ENCODE results near the gene ZNF646. TPM values are rescaled to one million over a fixed set of nuclear protein-coding genes. Genes with fewer than 3 reads are reported as not detected.

The ZNF646 gene
- total and polyA plus RNA-seq, 2 of the 13 experiments (the other 11 are each of a cell fraction or from before 2014, with no cell fraction given) = 3.4 to 10.9 TPM

- TF ChIP-seq ZNF547 (CRISPR knock-in tag; IDR thresholded peaks at IDR 0.05) (peak; percentile 95), MZF1 (CRISPR knock-in tag; IDR thresholded peaks at IDR 0.05; ENCODE audit: borderline replicate concordance) (0 out of 2 replicates have a peak, but pooled peaks have one; percentile 66), NPAS2 (CRISPR knock-in tag; IDR thresholded peaks at IDR 0.05; ENCODE audit: borderline replicate concordance) (no peak), ZNF30 (CRISPR knock-in tag; IDR thresholded peaks at IDR 0.05) (peak; percentile 78), TBP (CRISPR knock-in tag; IDR thresholded peaks at IDR 0.05) (peak; percentile 93; the same call in 1 of the 2 replicates), ZNF235 (CRISPR knock-in tag; IDR thresholded peaks at IDR 0.05; ENCODE audit: borderline replicate concordance) (peak; percentile 86; the same call in 1 of the 2 replicates), SMARCE1 (IDR thresholded peaks at IDR 0.05; ENCODE audit: borderline replicate concordance) (no peak), ZNF292 (CRISPR knock-in tag; IDR thresholded peaks at IDR 0.05; ENCODE audit: borderline replicate concordance, low read depth) (peak; percentile 94), LBX2 (CRISPR knock-in tag; IDR thresholded peaks at IDR 0.05; ENCODE audit: borderline replicate concordance) (peak; percentile 91; the same call in 1 of the 2 replicates), ATM (IDR thresholded peaks at IDR 0.05; ENCODE audit: borderline replicate concordance) (no peak), KLF13 (CRISPR knock-in tag; IDR thresholded peaks at IDR 0.05) (no peak), EED (CRISPR knock-in tag; IDR thresholded peaks at IDR 0.05) (peak; percentile 70), REST (IDR thresholded peaks at IDR 0.05; ENCODE audit: borderline replicate concordance in 1 of 2, low read depth in 1 of 2, low read length in 2 of 2) (peak in 1 of 2 experiments; percentile 49; a peak in 1 of 4 replicates), HCFC1 (IDR thresholded peaks at IDR 0.05; ENCODE audit: low read depth, low read length) (peak; percentile 52; the same call in 1 of the 2 replicates)
- TF ChIP-seq, protein P1, sequence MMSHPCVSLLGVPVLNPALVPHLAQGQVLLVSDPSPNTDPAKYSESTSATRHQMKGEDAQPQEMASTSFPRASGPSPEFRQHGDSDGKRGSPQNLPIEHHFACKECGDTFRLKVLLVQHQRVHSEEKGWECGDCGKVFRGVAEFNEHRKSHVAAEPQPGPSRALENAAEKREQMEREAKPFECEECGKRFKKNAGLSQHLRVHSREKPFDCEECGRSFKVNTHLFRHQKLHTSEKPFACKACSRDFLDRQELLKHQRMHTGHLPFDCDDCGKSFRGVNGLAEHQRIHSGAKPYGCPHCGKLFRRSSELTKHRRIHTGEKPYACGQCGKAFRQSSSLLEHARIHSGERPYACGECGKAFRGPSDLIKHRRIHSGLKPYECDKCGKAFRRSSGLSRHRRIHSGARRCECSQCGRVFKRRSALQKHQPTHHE (CRISPR knock-in tag; IDR thresholded peaks at IDR 0.05; ENCODE audit: borderline replicate concordance) = peak; percentile 97
- TF ChIP-seq, protein P2, sequence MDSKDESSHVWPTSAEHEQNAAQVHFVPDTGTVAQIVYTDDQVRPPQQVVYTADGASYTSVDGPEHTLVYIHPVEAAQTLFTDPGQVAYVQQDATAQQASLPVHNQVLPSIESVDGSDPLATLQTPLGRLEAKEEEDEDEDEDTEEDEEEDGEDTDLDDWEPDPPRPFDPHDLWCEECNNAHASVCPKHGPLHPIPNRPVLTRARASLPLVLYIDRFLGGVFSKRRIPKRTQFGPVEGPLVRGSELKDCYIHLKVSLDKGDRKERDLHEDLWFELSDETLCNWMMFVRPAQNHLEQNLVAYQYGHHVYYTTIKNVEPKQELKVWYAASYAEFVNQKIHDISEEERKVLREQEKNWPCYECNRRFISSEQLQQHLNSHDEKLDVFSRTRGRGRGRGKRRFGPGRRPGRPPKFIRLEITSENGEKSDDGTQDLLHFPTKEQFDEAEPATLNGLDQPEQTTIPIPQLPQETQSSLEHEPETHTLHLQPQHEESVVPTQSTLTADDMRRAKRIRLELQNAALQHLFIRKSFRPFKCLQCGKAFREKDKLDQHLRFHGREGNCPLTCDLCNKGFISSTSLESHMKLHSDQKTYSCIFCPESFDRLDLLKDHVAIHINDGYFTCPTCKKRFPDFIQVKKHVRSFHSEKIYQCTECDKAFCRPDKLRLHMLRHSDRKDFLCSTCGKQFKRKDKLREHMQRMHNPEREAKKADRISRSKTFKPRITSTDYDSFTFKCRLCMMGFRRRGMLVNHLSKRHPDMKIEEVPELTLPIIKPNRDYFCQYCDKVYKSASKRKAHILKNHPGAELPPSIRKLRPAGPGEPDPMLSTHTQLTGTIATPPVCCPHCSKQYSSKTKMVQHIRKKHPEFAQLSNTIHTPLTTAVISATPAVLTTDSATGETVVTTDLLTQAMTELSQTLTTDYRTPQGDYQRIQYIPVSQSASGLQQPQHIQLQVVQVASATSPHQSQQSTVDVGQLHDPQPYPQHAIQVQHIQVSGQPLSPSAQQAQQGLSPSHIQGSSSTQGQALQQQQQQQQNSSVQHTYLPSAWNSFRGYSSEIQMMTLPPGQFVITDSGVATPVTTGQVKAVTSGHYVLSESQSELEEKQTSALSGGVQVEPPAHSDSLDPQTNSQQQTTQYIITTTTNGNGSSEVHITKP (CRISPR knock-in tag; IDR thresholded peaks at IDR 0.05; ENCODE audit: low read depth) = peak; percentile 79
- TF ChIP-seq, protein P3, sequence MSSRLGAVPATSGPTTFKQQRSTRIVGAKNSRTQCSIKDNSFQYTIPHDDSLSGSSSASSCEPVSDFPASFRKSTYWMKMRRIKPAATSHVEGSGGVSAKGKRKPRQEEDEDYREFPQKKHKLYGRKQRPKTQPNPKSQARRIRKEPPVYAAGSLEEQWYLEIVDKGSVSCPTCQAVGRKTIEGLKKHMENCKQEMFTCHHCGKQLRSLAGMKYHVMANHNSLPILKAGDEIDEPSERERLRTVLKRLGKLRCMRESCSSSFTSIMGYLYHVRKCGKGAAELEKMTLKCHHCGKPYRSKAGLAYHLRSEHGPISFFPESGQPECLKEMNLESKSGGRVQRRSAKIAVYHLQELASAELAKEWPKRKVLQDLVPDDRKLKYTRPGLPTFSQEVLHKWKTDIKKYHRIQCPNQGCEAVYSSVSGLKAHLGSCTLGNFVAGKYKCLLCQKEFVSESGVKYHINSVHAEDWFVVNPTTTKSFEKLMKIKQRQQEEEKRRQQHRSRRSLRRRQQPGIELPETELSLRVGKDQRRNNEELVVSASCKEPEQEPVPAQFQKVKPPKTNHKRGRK (CRISPR knock-in tag; IDR thresholded peaks at IDR 0.05) = no peak
Measured at GRCh38 chr16:31105677-31106213, 31.5 kb downstream of the ZNF646 start (continued).
